Loucy (cell line): ENCODE measurements around the gene HPCA.

Experiments
- H2AFZ ChIP-seq: fragments of 200-600 bp; sonication (generic); 2 replicates; pipeline ENCODE4 v1.6.0; 2016; ENCODE audit warnings: antibody characterized with exemption, mild to moderate bottlenecking, low read length, moderate library complexity
- H3F3A ChIP-seq: fragments of 200-600 bp; 2 replicates; pipeline ENCODE4 v1.6.0; 2016; ENCODE audit warnings: antibody characterized with exemption, low read depth, mild to moderate bottlenecking
- H3K27me3 ChIP-seq: fragments of 200-600 bp; sonication (generic); 2 replicates; pipeline ENCODE4 v1.6.1; 2014; ENCODE audit warnings: low read length, mild to moderate bottlenecking; ENCODE audit not compliant: insufficient read depth, poor library complexity, severe bottlenecking
- H3K36me3 ChIP-seq: fragments of 200-600 bp; sonication (generic); 2 replicates; pipeline ENCODE4 v1.6.1; 2016; ENCODE audit warnings: low read length; ENCODE audit not compliant: insufficient read depth
- H3K4me1 ChIP-seq: fragments of 200-600 bp; sonication (generic); 2 replicates; pipeline ENCODE4 v1.5.1; 2014; ENCODE audit warnings: low read length, mild to moderate bottlenecking; ENCODE audit not compliant: insufficient read depth, poor library complexity, severe bottlenecking
- H3K4me2 ChIP-seq: fragments of 200-600 bp; sonication (generic); 2 replicates; pipeline ENCODE4 v1.6.0; 2014; ENCODE audit warnings: antibody characterized with exemption, low read length, low read depth, mild to moderate bottlenecking; ENCODE audit not compliant: poor library complexity, severe bottlenecking
- H3K4me3 ChIP-seq: fragments of 200-600 bp; sonication (generic); 2 replicates; pipeline ENCODE4 v1.5.1; 2014; ENCODE audit warnings: low read length, mild to moderate bottlenecking, mixed read lengths; ENCODE audit not compliant: poor library complexity, severe bottlenecking
- H3K79me2 ChIP-seq: fragments of 200-600 bp; sonication (generic); 2 replicates; pipeline ENCODE4 v1.6.1; 2014; ENCODE audit warnings: low read length; ENCODE audit not compliant: insufficient read depth
- H3K9ac ChIP-seq: fragments of 200-600 bp; sonication (generic); 2 replicates; pipeline ENCODE4 v1.6.0; 2014; ENCODE audit warnings: mild to moderate bottlenecking, low read depth, low read length, moderate library complexity; ENCODE audit not compliant: poor library complexity, severe bottlenecking
- H3K9me2 ChIP-seq: fragments of 200-600 bp; sonication (generic); replicated peaks from 2 replicates; pipeline ENCODE4 v1.6.1; 2016; ENCODE audit warnings: low read depth, low read length, mixed read lengths
- H3K9me3 ChIP-seq: fragments of 200-600 bp; sonication (generic); 2 replicates; pipeline ENCODE4 v1.6.1; 2014; ENCODE audit warnings: mild to moderate bottlenecking, antibody characterized with exemption, low read length, low read depth; ENCODE audit not compliant: insufficient read depth
- H4K20me1 ChIP-seq: fragments of 200-600 bp; sonication (generic); 2 replicates; pipeline ENCODE4 v1.6.0; 2014; ENCODE audit warnings: antibody characterized with exemption, low read length, mild to moderate bottlenecking; ENCODE audit not compliant: insufficient read depth, poor library complexity, severe bottlenecking
- EZH2phosphoT487 ChIP-seq: fragments of 200-600 bp; IDR thresholded peaks from 2 replicates; pipeline ENCODE4 v1.6.1; 2018; ENCODE audit warnings: antibody characterized with exemption, mild to moderate bottlenecking, moderate library complexity, borderline replicate concordance
- TF ChIP-seq, protein P1 (sequence below): fragments of 200-600 bp; sonication (generic); conservative IDR thresholded peaks from 2 replicates; pipeline ENCODE4 v1.5.1; 2014; ENCODE audit warnings: mild to moderate bottlenecking, antibody characterized with exemption, low read length

HPCA gene

DNA sequence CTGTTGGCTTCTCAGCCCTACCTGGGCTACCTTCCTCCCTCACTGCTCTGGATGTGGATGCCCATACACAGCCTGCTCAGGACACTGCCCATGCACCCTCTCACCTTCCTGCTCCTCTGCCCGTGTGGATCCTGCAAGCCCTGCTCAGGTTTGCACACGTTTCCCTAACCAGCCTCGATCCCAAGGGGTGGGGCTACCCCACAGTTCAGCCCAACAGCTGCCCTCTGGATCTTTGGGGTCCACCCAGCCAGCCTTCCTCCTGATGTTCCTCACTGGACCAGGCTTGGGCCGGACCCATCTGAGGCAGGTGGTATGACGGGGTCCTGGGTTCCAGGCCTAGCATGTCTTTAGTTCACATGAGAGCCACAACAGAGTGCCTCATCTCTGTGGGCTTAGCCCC lies 10.2 kb downstream of the HPCA start:
- TF ChIP-seq, protein P1, sequence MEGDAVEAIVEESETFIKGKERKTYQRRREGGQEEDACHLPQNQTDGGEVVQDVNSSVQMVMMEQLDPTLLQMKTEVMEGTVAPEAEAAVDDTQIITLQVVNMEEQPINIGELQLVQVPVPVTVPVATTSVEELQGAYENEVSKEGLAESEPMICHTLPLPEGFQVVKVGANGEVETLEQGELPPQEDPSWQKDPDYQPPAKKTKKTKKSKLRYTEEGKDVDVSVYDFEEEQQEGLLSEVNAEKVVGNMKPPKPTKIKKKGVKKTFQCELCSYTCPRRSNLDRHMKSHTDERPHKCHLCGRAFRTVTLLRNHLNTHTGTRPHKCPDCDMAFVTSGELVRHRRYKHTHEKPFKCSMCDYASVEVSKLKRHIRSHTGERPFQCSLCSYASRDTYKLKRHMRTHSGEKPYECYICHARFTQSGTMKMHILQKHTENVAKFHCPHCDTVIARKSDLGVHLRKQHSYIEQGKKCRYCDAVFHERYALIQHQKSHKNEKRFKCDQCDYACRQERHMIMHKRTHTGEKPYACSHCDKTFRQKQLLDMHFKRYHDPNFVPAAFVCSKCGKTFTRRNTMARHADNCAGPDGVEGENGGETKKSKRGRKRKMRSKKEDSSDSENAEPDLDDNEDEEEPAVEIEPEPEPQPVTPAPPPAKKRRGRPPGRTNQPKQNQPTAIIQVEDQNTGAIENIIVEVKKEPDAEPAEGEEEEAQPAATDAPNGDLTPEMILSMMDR = no peak
- no peak for TF ChIP-seq EZH2phosphoT487
- H3K36me3 ChIP-seq = no peaks in the 10 kb centered on the region
- no peaks in the 10 kb centered on the region for H3K79me2 ChIP-seq
- H4K20me1 ChIP-seq = no peaks in the 10 kb centered on the region
- H3K4me2 ChIP-seq = no peak overlapping the region
- peaks cover 18% of the 10 kb centered on the region for H3K27me3 ChIP-seq
- no peaks in the 10 kb centered on the region for H3K9me3 ChIP-seq
- H3K4me1 ChIP-seq = no peaks in the 10 kb centered on the region
- H2AFZ ChIP-seq = no peak overlapping the region
- H3K9me2 ChIP-seq = no peaks in the 10 kb centered on the region
- H3K4me3 ChIP-seq = no peak overlapping the region
- no peaks in the 10 kb centered on the region for H3F3A ChIP-seq
- no peak overlapping the region for H3K9ac ChIP-seq

- H3F3A ChIP-seq = no peaks in the 10 kb centered on the region
- no peak overlapping the region for H3K4me2 ChIP-seq
- no peaks in the 10 kb centered on the region for H4K20me1 ChIP-seq
- H3K36me3 ChIP-seq = no peaks in the 10 kb centered on the region
- no peak overlapping the region for H3K9ac ChIP-seq
- H3K4me1 ChIP-seq = no peaks in the 10 kb centered on the region
- H3K27me3 ChIP-seq = peaks cover 25% of the 10 kb centered on the region
- H3K9me2 ChIP-seq = no peaks in the 10 kb centered on the region
- no peak overlapping the region for H3K4me3 ChIP-seq
- TF ChIP-seq, protein P1 = no peak
- no peak for TF ChIP-seq EZH2phosphoT487
- no peak overlapping the region for H2AFZ ChIP-seq
- H3K9me3 ChIP-seq = no peaks in the 10 kb centered on the region
- H3K79me2 ChIP-seq = no peaks in the 10 kb centered on the region
Measured at GRCh38 chr1:32897082-32898049, 11.1 kb downstream of the HPCA start.

DNA sequence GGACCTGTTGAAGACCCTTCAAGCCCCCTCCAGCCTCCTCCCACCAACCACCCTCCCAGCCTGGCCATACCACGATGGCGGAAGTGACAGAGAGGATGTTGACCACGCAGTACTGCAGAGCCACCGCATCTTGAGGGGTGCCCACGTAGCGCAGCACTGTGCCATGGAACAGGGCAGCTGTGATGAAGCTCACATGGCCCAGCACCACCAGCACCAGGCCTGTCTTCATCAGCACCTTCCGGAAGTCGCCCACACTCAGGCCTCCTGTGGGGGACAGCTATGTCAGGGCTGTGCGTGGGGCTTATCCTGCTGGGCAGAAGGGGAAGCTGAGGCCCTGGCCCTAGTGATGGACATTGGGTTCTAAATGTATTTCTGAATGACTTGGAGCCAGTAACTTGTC lies 11.8 kb downstream of the HPCA start:
- peaks cover 29% of the 10 kb centered on the region for H3K27me3 ChIP-seq
- H4K20me1 ChIP-seq = no peaks in the 10 kb centered on the region
- H3K9ac ChIP-seq = no peak overlapping the region
- H2AFZ ChIP-seq = no peak overlapping the region
- H3K4me1 ChIP-seq = no peaks in the 10 kb centered on the region
- H3K9me2 ChIP-seq = no peaks in the 10 kb centered on the region
- H3K4me2 ChIP-seq = no peak overlapping the region
- no peaks in the 10 kb centered on the region for H3K36me3 ChIP-seq
- no peak for TF ChIP-seq EZH2phosphoT487
- TF ChIP-seq, protein P1 = no peak
- no peaks in the 10 kb centered on the region for H3K79me2 ChIP-seq
- H3K4me3 ChIP-seq = no peak overlapping the region
- no peaks in the 10 kb centered on the region for H3K9me3 ChIP-seq
- H3F3A ChIP-seq = no peaks in the 10 kb centered on the region
